ENCODE data around the gene CMIP.

DNA sequence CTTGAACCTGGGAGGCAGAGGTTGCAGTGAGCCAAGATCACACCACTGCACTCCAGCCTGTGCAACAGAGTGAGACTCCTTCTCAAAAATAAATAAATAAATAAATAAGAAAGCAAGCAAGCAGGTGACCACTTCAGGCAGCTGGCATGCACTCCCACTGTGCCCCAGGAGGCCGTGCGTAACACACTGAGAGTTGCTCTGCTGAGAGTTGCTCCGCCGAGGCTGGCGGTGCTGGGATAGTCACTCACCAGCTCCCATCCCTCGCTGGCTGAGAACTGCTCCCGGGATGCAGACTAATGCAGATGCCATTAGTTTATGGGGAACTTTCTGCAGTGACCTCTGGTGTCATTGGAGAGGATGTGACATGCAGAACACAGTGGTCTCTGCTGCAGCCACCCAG lies 228.8 kb downstream of the CMIP start:
- TF ChIP-seq, protein P1, sequence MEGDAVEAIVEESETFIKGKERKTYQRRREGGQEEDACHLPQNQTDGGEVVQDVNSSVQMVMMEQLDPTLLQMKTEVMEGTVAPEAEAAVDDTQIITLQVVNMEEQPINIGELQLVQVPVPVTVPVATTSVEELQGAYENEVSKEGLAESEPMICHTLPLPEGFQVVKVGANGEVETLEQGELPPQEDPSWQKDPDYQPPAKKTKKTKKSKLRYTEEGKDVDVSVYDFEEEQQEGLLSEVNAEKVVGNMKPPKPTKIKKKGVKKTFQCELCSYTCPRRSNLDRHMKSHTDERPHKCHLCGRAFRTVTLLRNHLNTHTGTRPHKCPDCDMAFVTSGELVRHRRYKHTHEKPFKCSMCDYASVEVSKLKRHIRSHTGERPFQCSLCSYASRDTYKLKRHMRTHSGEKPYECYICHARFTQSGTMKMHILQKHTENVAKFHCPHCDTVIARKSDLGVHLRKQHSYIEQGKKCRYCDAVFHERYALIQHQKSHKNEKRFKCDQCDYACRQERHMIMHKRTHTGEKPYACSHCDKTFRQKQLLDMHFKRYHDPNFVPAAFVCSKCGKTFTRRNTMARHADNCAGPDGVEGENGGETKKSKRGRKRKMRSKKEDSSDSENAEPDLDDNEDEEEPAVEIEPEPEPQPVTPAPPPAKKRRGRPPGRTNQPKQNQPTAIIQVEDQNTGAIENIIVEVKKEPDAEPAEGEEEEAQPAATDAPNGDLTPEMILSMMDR (conservative IDR thresholded peaks at IDR 0.05; ENCODE audit: low read depth, low read length), result no peak
- no peak for TF ChIP-seq EZH2 (IDR thresholded peaks at IDR 0.05; ENCODE audit: low read length, unreplicated experiment)
- TF ChIP-seq EZH2phosphoT487 (IDR thresholded peaks at IDR 0.05; ENCODE audit: borderline replicate concordance, low read length), result no peak
